Measurements from ENCODE around the gene CUX1.
"Not testable (repeated sequence)": the region's sequence is repeated elsewhere in the genome, so short reads cannot be mapped to it uniquely, and the experiment has no call there.

- TF ChIP-seq CTCF, POLR2A (IDR thresholded peaks at IDR 0.05): not testable (repeated sequence)
These were observed 507.7 kb downstream of the CUX1 start for GRCh38 chr7:102325106-102325505.
